T-helper 2 cell (primary cell): ENCODE results near the gene WSB1.
"Not testable (repeated sequence)": the region's sequence is repeated elsewhere in the genome, so short reads cannot be mapped to it uniquely, and the experiment has no call there.

Experiments
- DNase-seq, 5 experiments: peaks; one replicate each; pipeline versions ENCODE4 v3.0.0 to v3.0.0-alpha.2; 2012 to 2022

Gene WSB1

GRCh38 chr17:27318228-27318627, 24.3 kb downstream of the WSB1 start:
- no peak for DNase-seq

DNA sequence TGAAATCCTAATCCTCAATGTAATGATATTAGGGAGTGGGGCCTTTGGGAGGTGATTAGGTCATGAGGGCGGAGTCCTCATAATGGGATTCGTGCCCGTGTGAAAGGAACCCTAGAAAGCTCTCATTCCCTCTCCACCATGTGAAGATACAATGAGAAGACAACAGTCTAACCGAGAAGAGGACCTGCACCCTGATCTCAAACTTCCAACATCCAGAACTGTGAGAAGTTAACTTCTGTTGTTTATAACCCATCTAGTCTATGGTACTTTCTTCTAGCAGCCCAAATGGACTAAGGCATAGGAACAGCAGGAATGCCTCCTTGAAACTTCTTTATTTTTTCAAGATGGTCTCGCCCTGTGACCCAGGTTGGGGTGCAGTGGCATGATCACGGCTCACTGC, 24.7 kb downstream of the WSB1 start:
- no peak for DNase-seq

- no peak for DNase-seq
Observed at GRCh38 chr17:27319541-27320221, 25.8 kb downstream of the WSB1 start.

DNA sequence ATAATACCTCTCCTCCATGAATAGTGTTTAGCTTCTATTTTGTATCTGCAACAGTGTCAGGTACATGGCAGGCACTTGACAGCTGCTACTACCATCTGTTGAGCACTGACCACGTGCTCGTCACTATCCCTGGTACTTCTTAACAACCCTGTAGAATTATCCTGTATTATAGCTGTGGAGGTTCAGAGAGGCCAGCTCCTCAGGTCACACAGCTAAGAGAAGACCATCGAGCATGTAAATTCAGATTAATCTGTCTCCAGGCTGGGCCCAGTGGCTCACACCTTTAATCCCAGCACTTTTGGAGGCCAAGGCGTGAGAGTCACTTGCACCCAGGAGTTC, 26.3 kb downstream of the WSB1 start:
- DNase-seq, result no peak

GRCh38 chr17:27321372-27321771, 27.5 kb downstream of the WSB1 start:
- DNase-seq, result no peak

- DNase-seq, result no peak
Observed at GRCh38 chr17:27322026-27322425, 28.1 kb downstream of the WSB1 start.

DNA sequence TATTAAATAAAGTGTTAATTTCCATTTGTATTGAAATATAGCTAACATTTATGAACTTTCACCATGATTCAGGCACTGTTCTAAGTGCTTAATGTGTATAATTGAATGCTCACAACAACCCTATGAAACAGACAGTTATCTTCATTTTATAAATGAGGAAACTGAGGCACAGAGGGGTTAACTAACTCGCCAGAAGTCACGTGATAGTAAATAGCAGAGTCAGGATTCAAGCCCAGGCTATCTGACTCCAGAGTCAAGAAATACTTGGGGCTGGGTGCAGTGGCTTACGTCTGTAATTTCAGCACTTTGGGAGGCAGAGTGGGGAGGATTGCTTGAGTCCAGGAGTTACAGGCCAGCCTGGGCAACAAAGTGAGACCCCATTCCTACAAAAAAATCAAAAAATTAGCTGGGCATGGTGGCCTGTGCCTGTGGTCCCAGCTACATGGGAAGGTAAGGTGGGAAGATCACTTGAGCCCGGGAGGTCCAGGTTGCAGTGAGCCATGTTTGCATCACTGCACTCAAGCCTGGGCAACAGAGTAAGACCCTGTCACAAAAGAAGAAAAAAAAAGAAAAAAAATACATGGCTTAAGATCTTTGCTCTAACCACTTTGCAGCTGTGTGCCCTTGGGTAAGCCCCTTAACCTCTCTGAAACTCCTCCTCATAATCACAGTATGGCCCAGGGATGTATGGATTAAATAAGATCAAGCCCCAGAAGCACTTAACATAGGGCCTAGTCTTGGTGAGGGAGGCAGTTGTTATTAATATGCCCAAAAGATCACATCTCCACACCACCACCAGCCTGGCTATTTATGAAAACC, 29.0 kb downstream of the WSB1 start:
- DNase-seq, result no peak

GRCh38 chr17:27323538-27324215, 29.8 kb downstream of the WSB1 start:
- DNase-seq, result no peak

DNA sequence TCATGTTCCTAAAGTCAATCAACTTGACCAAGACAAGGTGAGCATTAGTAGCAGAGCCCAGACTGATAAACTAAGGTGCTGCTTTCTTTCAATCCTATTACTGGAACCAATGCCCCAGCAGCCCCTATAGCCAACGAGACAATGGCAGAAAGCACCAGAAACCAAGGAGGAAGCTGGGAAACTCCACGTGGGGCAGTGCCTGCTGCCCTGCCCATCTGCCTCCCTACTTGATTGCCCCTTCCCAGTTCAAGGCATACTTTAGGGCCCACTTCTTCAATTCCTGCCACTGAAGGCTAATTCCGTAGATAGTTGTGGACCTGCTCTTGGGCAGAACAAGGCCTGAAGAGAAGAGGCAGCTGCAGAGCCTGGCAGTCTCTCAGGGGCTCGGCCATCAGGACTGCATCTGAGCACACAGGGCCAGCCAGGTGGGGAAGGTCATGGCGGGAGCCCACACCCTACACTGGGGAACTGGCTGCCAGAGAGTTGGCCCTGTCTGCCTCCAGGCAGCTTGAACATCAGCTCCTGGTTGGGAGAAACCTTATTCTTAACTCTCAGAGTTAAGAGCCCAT, 30.9 kb downstream of the WSB1 start:
- no peak for DNase-seq

DNA sequence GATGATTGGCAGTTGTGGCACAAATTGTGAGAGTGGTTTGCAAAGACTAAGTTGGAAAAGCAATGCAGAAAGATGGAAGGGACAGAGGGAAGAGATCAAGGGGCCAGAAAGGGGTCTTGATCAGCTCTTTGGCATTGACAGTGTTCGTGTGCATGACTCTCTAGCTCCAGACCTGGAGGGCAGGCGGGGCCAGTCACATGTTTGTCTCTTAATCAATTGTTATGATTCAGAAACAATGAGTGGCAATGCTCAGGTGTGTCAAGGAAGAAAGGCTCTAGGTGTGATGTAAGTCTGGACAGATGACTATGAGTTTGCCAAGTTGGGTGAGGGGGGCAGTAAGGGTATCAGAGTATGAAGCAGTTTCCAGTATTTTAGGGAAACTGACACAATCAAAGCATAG, 32.1 kb downstream of the WSB1 start:
- DNase-seq, result no peak

DNA sequence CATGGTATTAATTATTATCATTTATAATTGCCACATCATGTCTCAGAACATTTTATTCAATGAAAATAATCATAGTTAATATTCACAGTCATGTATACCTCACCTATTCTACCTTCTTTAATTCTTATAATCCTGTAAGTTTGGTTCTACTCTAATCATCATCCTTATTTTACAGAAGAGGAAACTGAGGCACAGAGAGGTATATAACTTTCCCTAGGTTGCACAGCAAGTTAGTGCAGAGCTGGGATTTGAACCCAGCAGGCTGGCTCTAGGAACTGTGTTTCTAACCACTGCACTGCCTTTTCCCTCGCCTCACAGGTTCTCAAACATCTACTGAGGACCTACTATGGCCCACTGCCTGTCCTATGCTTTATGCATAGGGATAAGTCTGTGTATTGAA, 32.7 kb downstream of the WSB1 start:
- DNase-seq, result no peak

- no peak for DNase-seq
Observed at GRCh38 chr17:27327397-27327796, 33.5 kb downstream of the WSB1 start.

- no peak for DNase-seq
Observed at GRCh38 chr17:27327871-27328270, 34.0 kb downstream of the WSB1 start.

- not testable (repeated sequence) for DNase-seq
Observed at GRCh38 chr17:27328686-27329085, 34.8 kb downstream of the WSB1 start.

- DNase-seq, result no peak
Observed at GRCh38 chr17:27329146-27329805, 35.4 kb downstream of the WSB1 start.

GRCh38 chr17:27332047-27332393, 38.1 kb downstream of the WSB1 start:
- DNase-seq, result no peak

GRCh38 chr17:27332485-27333409, 38.8 kb downstream of the WSB1 start:
- peak; percentile 64 to 91 (median 80) for DNase-seq

DNA sequence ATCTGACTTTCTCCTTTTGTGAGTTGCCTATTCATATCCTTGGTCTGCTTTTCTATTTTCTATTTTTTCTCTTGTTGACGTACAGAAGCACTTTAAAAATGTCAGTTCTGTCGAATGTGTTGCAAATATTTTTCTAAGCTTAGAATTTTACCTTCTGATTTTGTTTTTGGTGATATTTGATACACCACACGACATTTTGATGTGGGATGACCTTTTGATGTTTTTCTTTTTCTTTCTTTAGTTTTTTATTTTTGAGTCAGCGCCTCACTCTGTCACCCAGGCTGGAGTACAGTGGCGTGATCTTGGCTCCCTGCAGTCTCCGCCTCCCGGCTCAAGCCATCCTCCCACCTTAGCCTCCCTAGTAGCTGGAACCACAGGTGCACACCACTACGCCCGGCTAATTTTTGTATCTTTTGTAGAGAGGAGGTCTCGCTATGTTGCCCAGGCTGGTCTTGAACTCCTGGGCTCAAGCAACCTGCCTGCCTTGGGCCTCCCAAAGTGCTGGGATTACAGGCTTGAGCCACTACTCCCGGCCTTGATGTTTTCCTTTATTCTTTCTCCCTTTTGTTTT, 39.6 kb downstream of the WSB1 start:
- peak in 1 of 5 experiments; percentile 24 for DNase-seq

- DNase-seq, result no peak
Observed at GRCh38 chr17:27336184-27336583, 42.3 kb downstream of the WSB1 start.

GRCh38 chr17:27338536-27338985, 44.6 kb downstream of the WSB1 start:
- DNase-seq, result no peak

GRCh38 chr17:27339198-27339835, 45.4 kb downstream of the WSB1 start:
- DNase-seq, result no peak
